Bronchial epithelial cell (primary cell): ENCODE results near the gene JPH4. TPM values are rescaled to one million over a fixed set of nuclear protein-coding genes. Genes with fewer than 3 reads are reported as not detected.

Source experiments
- DNase-seq: peaks from one replicate; pipeline ENCODE4 v3.0.0-alpha.2; 2010; ENCODE audit warnings: low read depth
- FAIRE-seq: peaks from 2 replicates; lab custom pipeline; 2011; peaks lifted over from hg19 to GRCh38; lab: Jason Lieb, UNC
- H3K27me3 ChIP-seq: 2 replicates; pipeline ENCODE4 v1.5.1; 2011; ENCODE audit warnings: low read length; ENCODE audit not compliant: control insufficient read depth, insufficient read depth
- H3K36me3 ChIP-seq: 2 replicates; pipeline ENCODE4 v1.5.1; 2011; ENCODE audit warnings: low read length; ENCODE audit not compliant: control insufficient read depth, insufficient read depth
- H3K4me3 ChIP-seq: 2 replicates; pipeline ENCODE4 v1.5.1; 2011; ENCODE audit warnings: mild to moderate bottlenecking, low read depth, low read length, control low read depth
- CTCF ChIP-seq: IDR thresholded peaks from 2 replicates; pipeline ENCODE4 v1.5.1; 2011; ENCODE audit warnings: mild to moderate bottlenecking, moderate library complexity, low read length, control low read depth, inconsistent platforms; ENCODE audit not compliant: insufficient read depth, severe bottlenecking
- total RNA-seq: library from RNA; depleted of rRNA; stranded (reverse); fragments of >200 nt; gene quantifications from 2 replicates; pipeline ENCODE4 v1.2.1, GENCODE V29; 2014

Gene JPH4
- total RNA-seq, 1 donor from 2014 or later, result not detected

GRCh38 chr14:23617539-23617938 lies 38.9 kb upstream of the JPH4 start:
- Histone ChIP-seq H3K36me3 (no peaks in the 10 kb centered on the region), H3K27me3 (peaks cover under 1% of the 10 kb centered on the region), H3K4me3 (no peak overlapping the region)
- TF ChIP-seq CTCF, result no peak
- FAIRE-seq, result no peak
- no peak for DNase-seq

DNA sequence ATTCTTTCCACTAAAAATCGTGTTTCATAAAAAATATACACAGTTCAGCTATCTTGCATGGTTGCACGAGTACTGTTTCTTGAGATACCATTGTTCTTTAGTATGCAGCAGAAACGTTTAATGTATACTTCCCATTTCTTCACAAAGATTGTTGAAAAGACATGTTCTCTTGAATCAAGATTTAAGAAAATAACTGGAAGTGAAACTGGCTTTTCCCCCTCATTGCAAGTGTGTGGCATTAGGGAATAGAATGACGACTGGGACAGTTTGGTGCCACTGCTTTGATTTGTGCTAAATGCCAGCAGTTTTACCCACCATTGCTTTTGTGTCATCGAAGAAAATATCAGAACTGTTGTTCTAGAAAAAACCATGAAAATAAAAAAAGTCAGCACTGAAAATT lies 37.3 kb upstream of the JPH4 start:
- Histone ChIP-seq H3K4me3 (no peak overlapping the region), H3K27me3 (peaks cover 3% of the 10 kb centered on the region), H3K36me3 (no peaks in the 10 kb centered on the region)
- no peak for TF ChIP-seq CTCF
- FAIRE-seq (no peak), DNase-seq (no peak)

GRCh38 chr14:23614395-23614828 lies 35.8 kb upstream of the JPH4 start:
- no peak for FAIRE-seq

GRCh38 chr14:23613242-23614070 lies 34.9 kb upstream of the JPH4 start:
- Histone ChIP-seq H3K27me3 (peaks cover 3% of the 10 kb centered on the region), H3K36me3 (no peaks in the 10 kb centered on the region), H3K4me3 (no peak overlapping the region)
- FAIRE-seq (no peak), DNase-seq (no peak)
- TF ChIP-seq CTCF, result no peak

More at GRCh38 chr14:23614395-23614828, 35.8 kb upstream of the JPH4 start:
- Histone ChIP-seq H3K4me3 (no peak overlapping the region), H3K27me3 (peaks cover 3% of the 10 kb centered on the region), H3K36me3 (no peaks in the 10 kb centered on the region)
- DNase-seq, result no peak
- TF ChIP-seq CTCF, result no peak

- no peak for TF ChIP-seq CTCF
- H3K27me3 ChIP-seq, result peaks cover 3% of the 10 kb centered on the region
- no peak for FAIRE-seq
- no peak overlapping the region for H3K4me3 ChIP-seq
- no peak for DNase-seq
- no peaks in the 10 kb centered on the region for H3K36me3 ChIP-seq
Observed at GRCh38 chr14:23612802-23613201, 34.2 kb upstream of the JPH4 start.
